HG03025 (cell line): ENCODE data around the gene MRPL50.

Source experiments
- ATAC-seq: cut with Tn5 transposase; IDR thresholded peaks from one replicate; pipeline ENCODE4 v1.9.1; 2021; ENCODE audit warnings: mild to moderate bottlenecking, moderate library complexity; ENCODE audit not compliant: unreplicated experiment, low FRiP score

The MRPL50 gene

GRCh38 chr9:101350285-101350684, 48.1 kb downstream of the MRPL50 start:
- ATAC-seq = no peak

GRCh38 chr9:101342595-101342994, 55.8 kb downstream of the MRPL50 start:
- ATAC-seq = no peak

GRCh38 chr9:101341958-101342357, 56.5 kb downstream of the MRPL50 start:
- no peak for ATAC-seq
